HepG2 (cell line): ENCODE data around the gene SLC35B4. TPM values are rescaled to one million over a fixed set of nuclear protein-coding genes. Genes with fewer than 3 reads are reported as not detected.

Experiments used
- BRD4 ChIP-seq: sonication (generic); formaldehyde crosslinking; IDR thresholded peaks from 2 replicates; pipeline ENCODE4 v1.4.0; 2020; ENCODE audit warnings: missing genetic modification reagents
- CCAR2 ChIP-seq: fragments of 200-400 bp; formaldehyde crosslinking; optimal IDR thresholded peaks from 2 replicates; pipeline ENCODE3; 2018; ENCODE audit warnings: low read depth, mild to moderate bottlenecking, low read length, moderate library complexity
- FOXA1 ChIP-seq, 2 experiments: fragments of 450-650 bp in 1 of 2; sonication (generic) in 1 of 2; formaldehyde crosslinking in 1 of 2; IDR thresholded peaks; 2 replicates each; pipeline versions ENCODE4 v1.4.0 to v1.6.1; 2016 to 2020; ENCODE audit warnings: missing genetic modification reagents in 1 of 2
- KAT2B ChIP-seq: fragments of 150-350 bp; IDR thresholded peaks from 2 replicates; pipeline ENCODE4 v1.6.1; 2014; ENCODE audit warnings: low read depth, low read length, borderline replicate concordance
- KLF6 ChIP-seq: IDR thresholded peaks from 2 replicates; pipeline ENCODE4 v1.8.0; 2016; ENCODE audit warnings: missing biosample characterization, missing genetic modification reagents
- MED1 ChIP-seq: sonication (generic); formaldehyde crosslinking; IDR thresholded peaks from 2 replicates; pipeline ENCODE4 v1.4.0; 2020; ENCODE audit warnings: missing genetic modification reagents
- NCOA2 ChIP-seq: sonication (generic); formaldehyde crosslinking; IDR thresholded peaks from 2 replicates; pipeline ENCODE4 v1.8.0; 2022; ENCODE audit warnings: inconsistent platforms
- PTBP1 ChIP-seq: fragments of 200-400 bp; formaldehyde crosslinking; IDR thresholded peaks from 2 replicates; pipeline ENCODE4 v1.6.1; 2018; ENCODE audit warnings: low read length, low read depth; ENCODE audit not compliant: poor library complexity, severe bottlenecking
- RBM22 ChIP-seq: fragments of 200-400 bp; formaldehyde crosslinking; optimal IDR thresholded peaks from 2 replicates; pipeline ENCODE3; 2017; ENCODE audit warnings: mild to moderate bottlenecking, low read length, moderate library complexity
- SALL1 ChIP-seq: sonication (generic); formaldehyde crosslinking; IDR thresholded peaks from 2 replicates; pipeline ENCODE4 v1.8.0; 2022; ENCODE audit warnings: mild to moderate bottlenecking, missing genetic modification reagents
- SMARCE1 ChIP-seq: fragments of 450-650 bp; IDR thresholded peaks from 2 replicates; pipeline ENCODE4 v1.6.1; 2017; ENCODE audit warnings: borderline replicate concordance
- SOX13 ChIP-seq, 3 experiments: fragments of 450-650 bp in 1 of 3; sonication (generic) in 1 of 3; formaldehyde crosslinking in 1 of 3; IDR thresholded peaks in 2 of 3; conservative IDR thresholded peaks in 1 of 3; 2 replicates each; pipeline versions ENCODE4 v1.5.0 to v1.6.1; 2016 to 2020; ENCODE audit warnings: antibody characterized with exemption in 1 of 3, mild to moderate bottlenecking in 1 of 3, missing compliant biosample characterization in 1 of 3, missing genetic modification reagents in 1 of 3, moderate library complexity in 1 of 3
- SOX6 ChIP-seq, 2 experiments: fragments of 450-650 bp in 1 of 2; sonication (generic) in 1 of 2; formaldehyde crosslinking in 1 of 2; IDR thresholded peaks; 2 replicates each; pipeline versions ENCODE4 v1.4.0 to v1.6.1; 2017 to 2020; ENCODE audit warnings: antibody characterized with exemption in 1 of 2, mild to moderate bottlenecking in 1 of 2, missing genetic modification reagents in 1 of 2
- SSRP1 ChIP-seq: IDR thresholded peaks from 2 replicates; pipeline ENCODE4 v1.6.1; 2016; ENCODE audit warnings: control low read depth
- THAP11 ChIP-seq: IDR thresholded peaks from 2 replicates; pipeline ENCODE4 v1.6.1; 2016; ENCODE audit warnings: missing biosample characterization, missing genetic modification reagents
- ZBTB21 ChIP-seq: sonication (generic); formaldehyde crosslinking; IDR thresholded peaks from 2 replicates; pipeline ENCODE4 v1.4.0; 2020; ENCODE audit warnings: missing genetic modification reagents
- ZNF430 ChIP-seq: sonication (generic); formaldehyde crosslinking; IDR thresholded peaks from 2 replicates; pipeline ENCODE4 v1.9.0; 2021; ENCODE audit warnings: mild to moderate bottlenecking, missing genetic modification reagents
- ZNF552 ChIP-seq: sonication (generic); formaldehyde crosslinking; IDR thresholded peaks from 2 replicates; pipeline ENCODE4 v1.9.0; 2022; ENCODE audit warnings: missing genetic modification reagents, mild to moderate bottlenecking, borderline replicate concordance
- ZNF75D ChIP-seq: sonication (generic); formaldehyde crosslinking; IDR thresholded peaks from 2 replicates; pipeline ENCODE4 v1.8.1; 2023; ENCODE audit warnings: missing genetic modification reagents, mild to moderate bottlenecking, borderline replicate concordance
- polyA plus RNA-seq, 8 experiments: library from polyadenylated mRNA; depleted of rRNA in 3 of 8; stranded (reverse) in 7 of 8; unstranded in 1 of 8; fragments of >200 nt; fragmentation: Illumina TruSeq in 4 of 8; extraction: Trizol in 4 of 8; gene quantifications; 2 replicates each; pipeline versions ENCODE4 v1.2.1 to v1.2.3, GENCODE V29; 2011 to 2016; ENCODE audit warnings: low read depth in 4 of 8, missing spikeins in 1 of 8, mixed read lengths in 1 of 8; ENCODE audit not compliant: insufficient read depth in 1 of 8
- total RNA-seq, 5 experiments: library from RNA; depleted of rRNA; stranded (reverse); fragments of >200 nt; fragmentation: Illumina TruSeq; extraction: Trizol; gene quantifications; 2 replicates each; pipeline ENCODE4 v1.2.3, GENCODE V29; 2016; ENCODE audit warnings: low read depth in 1 of 5
- TF ChIP-seq, protein P1 (sequence below): sonication (generic); formaldehyde crosslinking; IDR thresholded peaks from 2 replicates; pipeline ENCODE4 v1.4.0; 2020; ENCODE audit warnings: missing genetic modification reagents
- TF ChIP-seq, protein P2 (sequence below): sonication (generic); formaldehyde crosslinking; IDR thresholded peaks from 2 replicates; pipeline ENCODE4 v1.4.0; 2020; ENCODE audit warnings: missing genetic modification reagents

The SLC35B4 gene
- total and polyA plus RNA-seq, 2 of the 13 experiments (the other 11 are each of a cell fraction or from before 2014, with no cell fraction given), result 17.1 to 17.8 TPM

DNA sequence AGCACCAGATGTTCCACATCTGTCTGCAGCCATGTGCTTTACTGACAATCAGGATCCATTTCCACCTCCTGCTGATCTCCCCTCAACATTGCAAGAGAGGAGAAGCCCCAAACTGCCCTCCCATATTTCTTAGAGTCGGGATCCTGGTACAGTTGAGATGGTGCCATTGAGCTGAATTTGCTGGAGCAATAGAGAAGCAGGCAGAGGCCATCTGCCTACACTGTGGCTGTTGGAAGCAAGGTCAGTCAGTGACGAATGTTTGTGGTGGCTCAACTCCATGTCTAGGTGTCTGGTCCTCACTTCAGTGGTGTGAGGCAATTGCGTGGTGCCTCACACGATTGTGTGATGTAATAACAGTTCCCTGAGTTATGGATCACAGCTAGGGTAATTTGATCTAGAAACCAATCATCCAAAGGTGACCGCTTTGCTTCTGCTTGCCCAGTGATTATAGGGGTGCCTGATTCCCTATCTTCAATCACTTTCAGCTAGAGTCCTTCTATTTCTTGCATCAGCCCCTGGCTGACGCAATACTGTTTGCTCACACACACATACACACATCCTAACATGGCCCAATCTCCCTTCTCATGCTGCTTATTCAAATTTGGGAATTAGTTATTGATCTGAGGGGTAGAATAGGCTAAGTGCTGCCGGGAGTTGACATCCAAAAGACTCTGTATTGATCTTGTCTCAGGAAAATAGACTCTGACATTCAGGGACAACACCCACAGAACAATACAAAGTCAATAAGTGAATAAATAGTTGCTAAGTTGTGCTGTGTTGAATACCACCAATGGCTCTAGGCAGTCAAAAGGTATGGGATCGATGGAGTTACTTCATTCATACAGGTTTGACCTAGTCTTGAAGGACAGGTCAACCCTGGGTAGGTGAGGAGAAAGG, 46.1 kb upstream of the SLC35B4 start (continued):
- peak; percentile 71; the same call in 1 of the 2 replicates for TF ChIP-seq KAT2B
- no peak for TF ChIP-seq ZNF75D (CRISPR knock-in tag)
- peak; percentile 37; the same call in 1 of the 2 replicates for TF ChIP-seq NCOA2
- peak; percentile 47; the same call in 1 of the 2 replicates for TF ChIP-seq ZBTB21 (CRISPR knock-in tag)
- no peak for TF ChIP-seq ZNF430 (CRISPR knock-in tag)
- no peak for TF ChIP-seq ZNF552 (CRISPR knock-in tag)
- no peak for TF ChIP-seq PTBP1
- TF ChIP-seq SMARCE1, result no peak
- TF ChIP-seq BRD4 (CRISPR knock-in tag), result no peak
- TF ChIP-seq SSRP1 (CRISPR knock-in tag), result peak; percentile 62; the same call in 1 of the 2 replicates
- TF ChIP-seq FOXA1 (IDR thresholded peaks at IDR 0.05), result 0 out of 2 replicates have a peak, but pooled peaks have one; percentile 32
- TF ChIP-seq FOXA1 (CRISPR knock-in tag; IDR thresholded peaks at IDR 0.05), result no peak
- TF ChIP-seq SALL1 (CRISPR knock-in tag), result peak; percentile 40
- 0 out of 2 replicates have a peak, but pooled peaks have one; percentile 43 for TF ChIP-seq KLF6 (CRISPR knock-in tag)
- TF ChIP-seq, protein P1, sequence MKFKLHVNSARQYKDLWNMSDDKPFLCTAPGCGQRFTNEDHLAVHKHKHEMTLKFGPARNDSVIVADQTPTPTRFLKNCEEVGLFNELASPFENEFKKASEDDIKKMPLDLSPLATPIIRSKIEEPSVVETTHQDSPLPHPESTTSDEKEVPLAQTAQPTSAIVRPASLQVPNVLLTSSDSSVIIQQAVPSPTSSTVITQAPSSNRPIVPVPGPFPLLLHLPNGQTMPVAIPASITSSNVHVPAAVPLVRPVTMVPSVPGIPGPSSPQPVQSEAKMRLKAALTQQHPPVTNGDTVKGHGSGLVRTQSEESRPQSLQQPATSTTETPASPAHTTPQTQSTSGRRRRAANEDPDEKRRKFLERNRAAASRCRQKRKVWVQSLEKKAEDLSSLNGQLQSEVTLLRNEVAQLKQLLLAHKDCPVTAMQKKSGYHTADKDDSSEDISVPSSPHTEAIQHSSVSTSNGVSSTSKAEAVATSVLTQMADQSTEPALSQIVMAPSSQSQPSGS (CRISPR knock-in tag), result no peak
- peak; percentile 67 for TF ChIP-seq THAP11 (CRISPR knock-in tag)
- no peak for TF ChIP-seq SOX13 (IDR thresholded peaks at IDR 0.05)
- peak in 1 of 2 experiments; percentile 74; a peak in 2 of 4 replicates for TF ChIP-seq SOX13 (CRISPR knock-in tag; conservative IDR thresholded peaks at IDR 0.05 in 1 of 2, IDR thresholded peaks at IDR 0.05 in 1 of 2)
- TF ChIP-seq RBM22, result no peak
- TF ChIP-seq CCAR2, result no peak
- peak; percentile 47; the same call in 1 of the 2 replicates for TF ChIP-seq MED1
- TF ChIP-seq, protein P2, sequence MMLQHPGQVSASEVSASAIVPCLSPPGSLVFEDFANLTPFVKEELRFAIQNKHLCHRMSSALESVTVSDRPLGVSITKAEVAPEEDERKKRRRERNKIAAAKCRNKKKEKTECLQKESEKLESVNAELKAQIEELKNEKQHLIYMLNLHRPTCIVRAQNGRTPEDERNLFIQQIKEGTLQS (CRISPR knock-in tag), result peak; percentile 82
- no peak for TF ChIP-seq SOX6 (IDR thresholded peaks at IDR 0.05)
- peak; percentile 84 for TF ChIP-seq SOX6 (CRISPR knock-in tag; IDR thresholded peaks at IDR 0.05)
